GM21526 (cell line): ENCODE data around the gene BLOC1S1.

Experiments
- ATAC-seq: cut with Tn5 transposase; IDR thresholded peaks from one replicate; pipeline ENCODE4 v1.9.1; 2021; ENCODE audit warnings: moderate library complexity; ENCODE audit not compliant: unreplicated experiment, low FRiP score

Gene BLOC1S1

DNA sequence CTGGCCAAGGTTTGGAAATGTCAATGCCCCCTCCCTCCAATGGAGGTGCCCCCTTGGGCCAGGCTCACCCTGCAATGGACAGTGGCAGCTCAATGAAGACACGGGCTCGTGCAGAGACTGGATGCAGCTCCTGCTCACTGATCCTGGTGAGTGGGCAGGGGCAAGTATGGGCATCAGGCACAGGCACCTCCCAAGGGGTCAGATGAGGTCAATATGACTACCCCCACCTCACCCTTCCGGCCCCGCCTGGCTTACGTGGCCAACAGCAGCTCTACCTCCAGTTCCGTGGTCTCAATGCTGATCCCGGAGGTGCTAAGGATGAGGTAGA is 21.7 kb upstream of the BLOC1S1 start:
- no peak for ATAC-seq

DNA sequence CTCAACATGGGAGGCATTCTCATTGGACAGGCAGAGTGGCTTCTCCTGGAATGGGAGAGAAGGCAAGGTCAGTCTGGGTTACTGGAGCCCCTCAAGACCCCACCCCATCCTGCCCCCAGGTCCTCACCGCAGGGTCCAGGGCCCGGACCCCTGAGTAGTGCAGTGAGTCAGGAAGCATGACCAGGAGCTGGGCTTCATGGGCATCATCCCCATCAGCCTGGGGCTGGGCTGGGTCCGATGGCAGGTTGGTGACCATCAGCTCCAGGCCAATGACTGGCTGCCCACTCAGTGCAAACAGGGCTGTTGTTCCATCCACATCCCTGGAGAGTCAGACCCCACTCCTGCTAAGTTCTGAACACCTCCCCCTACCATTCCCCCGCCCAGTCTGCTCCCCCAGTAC is 21.2 kb upstream of the BLOC1S1 start:
- ATAC-seq: no peak

DNA sequence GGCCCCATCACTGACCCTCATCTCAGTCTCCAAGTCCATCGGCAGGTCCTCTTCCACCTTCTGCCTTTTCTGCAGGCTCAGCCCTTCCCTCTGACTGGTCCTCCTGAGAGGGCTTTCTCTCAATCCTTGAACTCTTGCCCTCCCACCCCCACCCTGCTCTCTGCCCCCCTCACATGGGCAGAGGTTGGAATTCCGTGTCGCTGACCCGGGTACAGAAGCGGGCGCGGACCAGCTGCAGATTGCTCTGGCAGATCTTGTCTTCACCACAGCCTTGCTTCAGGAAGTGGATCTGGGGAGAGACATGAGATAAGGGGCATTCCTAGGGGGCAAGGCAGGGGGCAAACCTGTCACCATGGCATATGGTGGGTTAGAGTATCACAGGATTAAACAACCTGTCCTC is 20.5 kb upstream of the BLOC1S1 start:
- ATAC-seq: no peak

DNA sequence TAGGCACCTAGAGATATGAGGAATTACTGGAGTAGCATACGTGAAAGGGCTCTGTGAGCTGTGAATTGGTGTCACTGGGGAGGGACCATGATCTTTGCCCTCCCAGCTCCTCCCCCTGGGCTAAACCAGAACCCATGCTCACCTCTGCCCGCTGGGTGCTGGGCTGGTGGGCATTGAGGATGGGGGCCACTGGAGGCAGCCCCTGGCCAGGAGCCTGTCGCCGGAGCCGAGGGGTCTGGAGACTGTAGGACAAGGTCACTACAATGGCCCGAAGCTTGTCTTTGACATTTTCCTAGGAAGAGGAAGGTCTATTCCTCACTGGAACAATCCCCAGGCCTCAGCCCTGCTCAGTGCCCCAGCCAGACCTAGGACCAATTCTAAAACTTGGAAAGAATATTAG is 19.7 kb upstream of the BLOC1S1 start:
- ATAC-seq: no peak

DNA sequence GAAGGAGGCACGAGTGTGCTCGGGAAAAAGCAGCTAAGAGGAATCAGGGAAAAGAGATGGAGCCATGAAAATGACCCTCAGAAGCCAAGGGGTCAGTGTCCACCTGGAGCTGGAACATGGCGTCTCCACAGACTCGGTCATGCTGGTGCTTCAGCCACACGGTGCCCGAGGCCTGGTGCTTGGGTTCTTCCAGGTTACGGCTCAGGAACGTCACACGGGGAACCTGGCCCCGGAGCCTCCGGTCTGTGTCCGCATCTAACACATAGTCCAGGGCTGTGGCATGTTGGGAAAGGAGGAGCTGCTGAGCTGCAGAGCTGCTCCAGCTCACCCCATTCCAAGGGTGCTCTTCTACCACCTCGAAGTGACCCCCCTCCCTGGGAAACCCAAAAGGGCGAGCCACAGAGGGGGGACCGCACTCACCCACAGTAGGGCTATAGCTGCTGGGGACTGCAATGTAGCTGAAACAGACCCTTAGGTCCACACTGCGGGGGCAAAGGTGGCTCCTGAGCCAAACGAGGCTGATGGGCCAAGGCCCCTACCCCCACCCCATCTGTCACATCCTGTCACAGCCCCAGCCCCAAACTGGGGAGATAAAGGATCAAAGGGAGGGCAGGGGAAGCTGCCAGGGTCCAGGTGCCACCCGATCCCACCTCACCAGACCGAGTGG is 18.9 kb upstream of the BLOC1S1 start:
- ATAC-seq: no peak

DNA sequence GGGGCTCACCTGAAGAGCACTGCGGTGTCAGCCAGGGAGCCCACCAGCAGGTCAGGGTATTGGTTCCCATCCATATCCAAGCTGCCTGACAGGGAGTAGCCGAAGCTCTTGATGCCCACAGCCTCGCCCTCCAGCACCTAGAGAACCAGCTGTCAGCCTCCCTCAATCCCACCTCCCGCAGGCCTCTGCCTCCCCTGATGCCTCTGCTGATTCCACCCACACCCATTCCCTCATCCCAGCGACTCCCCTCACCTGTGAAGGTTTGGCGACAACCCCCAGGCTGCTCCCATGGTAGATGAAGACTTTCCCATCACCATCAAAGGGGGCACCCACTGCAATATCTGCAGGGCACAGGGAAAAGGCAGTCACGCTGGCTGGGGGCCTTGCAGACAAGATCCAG is 18.2 kb upstream of the BLOC1S1 start:
- ATAC-seq: no peak

DNA sequence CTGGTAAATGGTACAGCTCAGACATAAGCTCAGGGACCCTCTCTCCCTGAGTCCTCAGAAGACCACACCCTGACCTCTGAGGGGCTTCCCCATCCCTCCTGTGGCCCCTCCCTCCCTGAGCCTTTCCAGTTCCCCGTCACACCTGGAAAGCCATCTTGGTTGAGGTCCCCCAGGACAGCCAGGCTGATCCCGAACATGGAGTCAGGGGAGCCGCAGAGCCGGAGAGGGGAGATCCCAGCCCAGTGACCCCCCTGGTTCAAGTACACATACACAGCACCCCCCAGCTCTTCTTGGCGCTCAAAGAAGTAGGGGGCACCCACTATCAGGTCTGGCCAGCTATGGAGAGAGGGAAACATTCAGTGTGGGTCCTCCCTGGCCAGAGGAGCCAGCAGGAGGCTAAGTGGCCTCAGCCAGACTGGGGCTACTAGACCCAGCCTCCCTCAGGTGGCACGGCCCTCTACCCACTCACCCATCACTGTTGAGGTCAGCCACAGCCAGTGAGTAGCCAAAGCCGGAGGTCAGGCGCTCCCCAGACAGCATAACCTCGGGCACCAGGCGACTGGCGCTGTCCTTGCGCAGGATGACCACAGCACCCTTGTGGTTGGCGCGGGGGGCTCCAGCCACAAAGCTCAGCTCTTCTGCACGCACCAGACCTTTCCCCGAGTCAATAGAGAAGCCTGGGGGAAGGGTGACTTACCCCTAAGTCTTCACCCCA is 17.4 kb upstream of the BLOC1S1 start:
- no peak for ATAC-seq

DNA sequence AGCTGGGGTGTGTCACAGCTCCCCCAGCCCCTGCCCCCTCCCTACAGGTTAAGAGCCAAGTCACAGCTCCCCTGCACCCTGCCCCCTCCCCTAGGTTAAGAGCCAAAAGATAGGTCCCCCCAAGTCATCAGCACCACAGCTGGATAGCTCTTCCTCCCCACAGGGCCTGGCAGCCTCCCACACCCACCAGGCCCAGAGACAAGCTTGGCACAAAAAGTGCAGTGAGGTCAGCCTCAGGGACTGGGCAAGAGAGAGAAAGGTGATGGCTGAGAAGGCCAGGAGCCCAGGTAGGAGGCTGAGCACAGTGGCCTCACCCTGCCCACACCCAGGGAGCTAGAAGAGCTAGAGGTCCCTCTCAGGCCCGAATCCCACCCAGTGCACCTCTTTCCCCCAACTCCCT is 16.9 kb upstream of the BLOC1S1 start:
- ATAC-seq: no peak

DNA sequence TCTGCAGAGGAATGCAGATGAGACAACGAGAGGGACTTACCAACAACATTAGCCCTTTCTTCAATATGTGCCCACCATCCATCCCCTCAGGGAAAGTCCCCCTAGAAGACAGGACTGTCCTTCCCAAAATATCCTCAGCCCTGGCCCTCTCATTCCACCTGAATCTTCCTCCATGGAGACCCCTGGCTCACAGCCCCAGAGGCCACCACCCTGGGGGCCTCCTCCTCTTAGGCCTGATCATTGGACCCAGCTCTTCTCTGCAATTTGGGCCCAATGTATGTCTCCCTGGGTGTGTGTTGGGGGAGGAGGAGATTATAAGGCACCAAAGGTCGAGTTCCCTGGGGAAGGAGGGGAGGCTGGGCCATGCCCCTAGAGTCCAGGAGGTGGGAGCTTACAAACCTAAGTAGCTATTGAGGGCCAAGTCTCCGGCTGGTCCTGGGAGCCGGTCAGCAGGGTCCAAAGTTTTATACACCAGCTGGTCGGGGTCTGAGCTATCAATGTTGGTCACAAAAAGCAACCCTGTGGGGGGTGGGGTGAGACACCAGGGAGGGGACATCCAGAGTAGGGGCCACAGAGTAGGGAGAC is 16.3 kb upstream of the BLOC1S1 start:
- no peak for ATAC-seq

DNA sequence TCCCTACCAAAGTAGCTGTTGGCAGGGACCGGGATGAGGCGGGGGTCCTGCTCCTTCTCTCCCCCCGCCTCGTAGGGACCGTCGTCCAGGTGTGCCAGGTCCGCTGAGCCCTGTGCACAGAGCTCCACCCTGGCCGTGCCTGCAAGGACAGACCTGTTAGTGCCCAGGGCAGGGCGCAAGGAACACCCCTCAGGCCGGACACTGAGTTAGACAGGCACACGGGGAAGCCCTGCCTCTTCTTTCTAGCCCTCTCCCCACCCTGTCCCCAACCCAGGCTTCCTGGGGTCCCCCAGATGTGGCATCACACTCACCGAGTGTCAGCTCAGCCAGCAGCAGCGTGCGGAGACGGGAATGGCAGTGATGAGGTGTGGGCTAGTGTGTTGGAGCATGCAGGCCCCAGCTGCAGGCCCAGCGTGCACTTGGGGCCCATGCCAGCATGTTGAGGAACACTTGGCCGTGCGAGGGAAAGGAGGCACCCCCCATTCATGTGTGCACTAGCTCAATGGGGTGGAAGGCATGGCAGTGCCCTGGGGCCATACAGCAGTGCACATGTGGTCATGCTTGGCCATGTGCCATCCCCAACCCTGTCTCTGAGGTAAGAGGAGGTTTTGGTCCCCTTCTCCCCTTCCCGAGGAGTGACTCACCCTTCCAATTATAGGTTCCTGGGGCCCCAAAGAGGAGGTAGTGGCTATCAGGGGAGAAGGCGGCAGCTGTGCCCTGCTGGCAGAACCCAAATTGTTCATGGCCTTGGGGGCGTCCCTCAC is 15.4 kb upstream of the BLOC1S1 start:
- ATAC-seq: no peak

DNA sequence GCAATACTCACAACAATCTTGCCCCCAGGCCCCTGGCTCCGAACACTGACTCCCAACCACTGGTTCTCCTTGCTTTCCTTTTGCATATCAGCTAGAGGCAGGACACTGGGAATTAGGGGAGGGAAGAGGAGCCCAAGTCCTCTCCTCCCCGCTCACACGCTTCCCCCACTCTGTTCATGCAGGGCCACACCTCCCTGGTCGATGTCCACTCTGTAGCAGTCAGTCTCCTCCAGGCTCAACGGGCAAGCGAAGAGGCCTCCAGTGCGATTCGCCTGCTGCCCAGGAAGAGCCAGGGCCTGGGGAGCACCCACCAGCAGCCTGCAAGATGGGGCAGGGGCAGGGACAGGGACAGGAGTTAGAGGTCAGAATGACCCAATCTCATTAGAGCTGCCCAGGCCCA is 13.0 kb upstream of the BLOC1S1 start:
- ATAC-seq: no peak

DNA sequence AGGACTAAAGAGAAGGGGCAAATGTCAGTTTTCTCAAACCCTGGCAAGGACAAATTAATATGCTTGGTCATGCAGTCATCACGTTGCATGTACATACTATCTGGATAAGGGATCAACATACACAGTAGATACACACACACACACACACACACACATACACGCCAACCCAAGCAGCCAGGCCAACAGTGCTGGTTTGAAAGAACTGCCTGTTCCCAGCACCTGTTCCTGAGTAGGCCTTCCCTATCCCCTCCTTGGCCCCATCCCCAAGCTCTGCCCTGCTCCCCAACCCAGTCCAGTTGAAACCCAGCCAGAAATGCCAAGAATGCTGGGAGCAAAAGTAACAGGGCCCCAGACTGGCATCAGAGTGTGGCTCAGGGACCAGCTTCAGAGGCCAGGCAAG is 12.6 kb upstream of the BLOC1S1 start:
- no peak for ATAC-seq

DNA sequence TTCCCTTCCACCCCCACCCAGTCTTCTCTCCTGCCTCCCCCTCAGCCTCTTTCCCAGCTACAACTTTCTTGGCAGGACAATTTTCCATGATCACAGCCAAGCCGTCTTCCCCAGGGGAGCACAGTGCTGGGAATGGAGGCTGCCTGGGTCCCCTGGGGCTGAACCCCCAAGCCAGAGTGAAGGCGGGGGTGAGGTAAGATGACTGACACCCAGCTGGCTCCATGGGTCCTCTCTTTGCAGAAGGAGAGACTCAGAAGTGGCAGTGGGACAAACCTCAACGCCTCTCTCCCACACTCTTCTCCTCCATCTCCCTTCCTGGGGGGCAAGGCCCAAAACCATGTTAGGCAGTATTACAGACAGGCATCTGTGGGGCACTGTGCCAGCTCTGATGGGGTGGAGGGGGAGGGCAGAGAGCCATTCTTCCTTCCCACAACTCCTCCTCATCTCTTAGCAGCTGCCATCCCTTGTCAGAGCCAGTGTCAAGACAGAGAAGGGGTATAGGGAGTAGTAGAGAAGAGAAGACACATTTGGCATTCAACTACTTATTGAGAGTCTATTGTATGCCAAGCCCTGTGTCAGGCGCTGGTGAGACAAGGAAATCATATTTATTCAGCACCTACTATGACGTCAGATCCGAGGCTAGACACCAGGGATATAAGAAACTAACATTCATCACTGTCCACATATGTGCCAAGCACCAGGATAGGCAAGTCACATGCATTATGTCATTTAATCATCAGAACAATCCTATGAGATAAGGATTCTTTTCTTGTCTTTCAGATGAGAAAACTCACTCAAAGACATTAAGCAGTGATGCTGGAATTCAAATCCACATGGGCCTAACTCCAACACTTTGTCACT is 11.7 kb upstream of the BLOC1S1 start:
- ATAC-seq: no peak

DNA sequence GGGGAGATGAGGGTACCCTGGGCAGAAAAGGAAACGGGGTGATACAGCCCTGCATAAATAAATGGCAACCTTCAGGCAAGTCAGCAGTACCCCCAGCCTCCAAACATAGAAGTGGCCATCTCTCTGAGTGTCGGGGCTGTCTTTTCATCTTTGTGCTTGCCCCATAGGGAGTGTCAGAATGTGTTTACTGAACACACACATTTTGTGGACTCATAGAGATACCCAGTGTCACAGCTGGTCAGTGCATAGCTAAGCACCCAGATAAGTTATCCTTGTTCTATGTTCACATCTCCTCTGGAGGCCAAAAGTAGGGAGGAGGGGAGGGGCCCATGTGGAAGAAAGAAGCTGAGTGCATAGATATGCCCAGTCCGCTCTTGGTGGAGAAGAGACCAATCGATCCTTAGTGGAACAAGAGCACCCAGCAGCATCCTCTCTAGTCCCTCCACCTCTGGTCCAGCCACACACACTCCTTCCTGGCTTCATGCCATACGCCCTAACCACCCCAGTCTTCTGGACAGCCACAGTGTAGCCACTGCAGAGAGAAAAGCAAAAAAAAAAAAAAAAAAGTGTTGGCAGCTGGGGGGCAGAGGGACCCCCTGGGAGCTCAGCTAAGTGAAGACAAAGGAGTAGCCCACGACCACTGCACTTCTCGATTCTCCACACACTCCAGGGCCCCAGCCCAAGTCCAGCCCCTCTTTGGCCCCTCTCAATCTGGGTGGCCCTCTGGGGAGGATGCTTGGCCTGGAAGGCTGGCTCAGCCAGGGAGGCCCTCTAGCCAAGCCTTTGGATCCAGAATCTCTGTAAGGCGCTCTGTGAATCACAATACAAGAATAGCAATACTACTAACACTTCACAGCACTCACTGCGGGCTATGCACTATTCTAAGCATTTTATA is 10.8 kb upstream of the BLOC1S1 start:
- no peak for ATAC-seq

DNA sequence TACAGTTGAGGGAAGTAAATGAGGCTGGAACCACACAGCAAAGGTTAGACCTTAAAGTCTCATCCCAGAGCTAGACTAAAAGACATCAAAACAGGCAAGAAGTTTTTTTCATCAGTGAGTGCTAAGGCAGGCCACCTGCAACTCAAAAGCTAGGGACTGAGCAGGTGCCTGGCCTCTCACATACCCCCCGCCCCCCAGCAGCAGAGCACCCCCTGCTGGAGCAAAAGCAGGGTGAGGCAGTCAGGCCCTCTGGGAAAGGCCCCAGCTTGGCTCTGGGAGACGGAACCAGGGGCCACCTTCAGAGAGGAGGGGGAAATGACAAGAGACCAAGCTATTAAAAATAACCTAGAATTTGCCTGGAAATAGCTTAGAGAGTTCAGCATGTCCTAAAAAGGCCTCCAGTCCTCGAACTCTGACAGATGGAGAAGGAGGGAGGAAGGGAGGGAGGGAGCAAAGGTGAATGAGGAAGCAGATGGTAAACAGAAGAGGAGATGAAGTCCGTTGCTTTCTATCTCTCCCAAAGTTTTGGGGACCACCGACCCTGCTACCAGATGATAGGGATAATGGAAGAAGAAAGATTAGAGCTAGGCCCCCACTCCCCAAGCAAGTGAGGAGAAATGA is 10.0 kb upstream of the BLOC1S1 start:
- no peak for ATAC-seq

DNA sequence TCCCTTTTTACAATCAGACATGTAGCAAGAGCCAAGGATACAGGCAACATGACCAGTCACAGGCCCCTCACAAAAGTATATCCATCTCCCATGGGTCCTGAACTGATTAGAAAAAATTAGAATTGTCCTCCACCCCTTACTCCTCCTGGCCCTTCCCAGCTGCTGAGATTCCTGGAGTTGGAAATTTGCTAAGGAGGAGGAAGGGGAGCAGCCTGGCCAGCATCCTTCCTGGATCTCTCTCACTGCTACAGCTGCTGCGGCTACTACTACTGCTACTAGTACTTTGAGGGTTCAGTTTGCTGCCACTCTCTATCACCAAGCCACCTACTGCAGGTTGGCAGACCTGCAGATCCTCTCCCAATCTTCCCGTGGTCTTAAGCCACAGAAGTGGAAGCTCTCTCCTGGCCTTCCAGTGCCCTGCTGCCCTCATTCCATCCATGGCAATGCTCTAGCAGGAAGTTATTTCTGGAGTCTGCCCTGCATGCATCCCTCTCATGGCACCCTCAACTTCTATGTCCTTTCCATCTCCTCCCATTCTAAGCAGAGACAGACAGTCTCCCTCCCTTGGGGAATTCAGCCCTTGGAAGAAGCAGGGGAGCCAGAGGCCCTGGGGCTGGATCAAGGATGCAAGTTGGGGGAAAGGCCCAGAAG is 9.2 kb upstream of the BLOC1S1 start:
- ATAC-seq: no peak

DNA sequence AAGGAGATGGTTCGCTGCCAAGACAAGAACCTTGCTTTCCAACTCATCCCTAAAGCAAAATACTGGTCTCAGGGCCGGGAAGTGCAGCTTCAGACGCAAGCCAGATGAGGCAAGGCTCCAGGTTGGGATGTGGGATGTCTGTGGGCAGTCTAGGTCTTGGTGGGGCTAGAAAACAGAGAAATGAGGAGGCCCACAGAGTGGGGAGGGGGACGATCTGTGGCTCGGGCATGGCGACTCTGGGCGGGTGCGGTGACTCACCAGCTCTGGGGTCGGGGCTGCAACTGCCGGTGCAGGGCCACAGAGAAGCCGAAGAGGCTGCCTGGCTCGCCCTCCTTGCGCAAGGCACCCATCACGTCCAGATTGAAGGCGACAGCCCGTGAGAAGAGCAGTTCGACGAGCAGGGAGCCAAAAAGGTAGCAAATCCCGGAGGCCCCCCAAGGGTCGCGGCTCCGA is 8.6 kb upstream of the BLOC1S1 start:
- no peak for ATAC-seq

DNA sequence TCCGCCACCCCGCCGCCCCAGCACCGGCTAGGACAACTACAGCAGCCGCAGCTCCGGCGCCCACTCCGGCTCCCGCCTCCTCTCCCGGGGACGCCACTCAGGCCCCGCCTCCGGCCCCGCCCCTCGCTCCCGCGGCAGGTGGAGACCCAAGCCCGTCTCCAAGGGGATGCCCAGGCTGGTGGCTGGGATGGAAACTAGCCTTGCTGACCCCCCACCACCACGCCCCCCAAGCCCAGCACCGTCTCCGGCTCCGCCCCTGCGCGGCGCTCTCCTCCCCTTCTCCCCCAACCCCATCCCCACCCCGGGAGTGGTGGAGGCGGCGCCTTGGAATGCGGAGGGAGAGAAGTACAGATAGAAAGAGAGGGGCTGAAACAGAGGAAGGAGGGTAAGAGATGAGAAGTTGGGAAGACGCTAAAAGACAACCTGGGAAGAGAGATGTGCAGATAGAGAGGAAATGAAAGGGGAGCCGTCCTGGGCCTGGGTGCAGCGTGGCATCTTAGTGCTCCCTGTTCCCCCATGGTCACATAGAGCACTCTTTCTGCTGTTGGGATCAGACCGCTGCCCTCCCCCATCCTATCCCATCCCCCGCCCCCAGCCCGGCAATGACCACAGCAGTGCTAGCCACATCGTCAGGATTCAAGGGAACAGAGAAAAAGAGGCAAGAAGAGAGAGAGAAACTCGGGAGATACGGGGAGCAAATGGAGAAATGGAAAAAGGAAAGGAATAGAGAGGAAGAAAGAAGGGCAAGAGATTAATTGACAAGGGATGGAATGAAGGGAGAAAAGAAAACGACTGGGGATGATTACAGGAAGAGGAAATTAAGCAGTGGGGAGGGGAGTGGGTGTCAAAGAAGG is 7.8 kb upstream of the BLOC1S1 start, which contains the start of gene ITGA7:
TSS of gene ITGA7 (minus strand) at position 64 of the 854 bp plus-strand sequence. CDS start 222 bp downstream, outside the sequence.
- ATAC-seq: no peak
